ENCODE results near the gene TMEM141.

The TMEM141 gene

GRCh38 chr9:136777359-136777758 is 13.8 kb upstream of the TMEM141 start:
- Histone ChIP-seq H3K79me2 (ENCODE audit: insufficient read depth, low read length) (no peaks in the 10 kb centered on the region), H3K4me1 (ENCODE audit: insufficient read depth, low read length, severe bottlenecking) (peaks cover 5% of the 10 kb centered on the region), H3F3A (ENCODE audit: insufficient read depth, low read length) (no peaks in the 10 kb centered on the region), H3K9me2 (ENCODE audit: low read depth, low read length) (no peaks in the 10 kb centered on the region), H3K9ac (ENCODE audit: low read length) (no peak overlapping the region), H2AFZ (ENCODE audit: low read length) (no peak overlapping the region), H3K4me2 (ENCODE audit: low read length) (no peak overlapping the region), H4K20me1 (ENCODE audit: insufficient read depth, low read length) (no peaks in the 10 kb centered on the region), H3K27me3 (ENCODE audit: insufficient read depth, low read length) (peaks cover 2% of the 10 kb centered on the region; the same call in 1 of the 2 replicates), H3K27ac (ENCODE audit: low read depth, low read length, poor library complexity, severe bottlenecking) (no peak overlapping the region), H3K4me3 (ENCODE audit: low read depth, low read length, poor library complexity, severe bottlenecking) (no peak overlapping the region), H3K9me3 (ENCODE audit: low read length) (peaks cover 5% of the 10 kb centered on the region; the same call in 1 of the 2 replicates), H3K36me3 (ENCODE audit: insufficient read depth, low read length) (peaks cover 5% of the 10 kb centered on the region; the same call in 1 of the 2 replicates)
- TF ChIP-seq CTCF (IDR thresholded peaks at IDR 0.05; ENCODE audit: low read length) (no peak), EZH2 (IDR thresholded peaks at IDR 0.05; ENCODE audit: borderline replicate concordance, low read length) (no peak)

- Histone ChIP-seq H3K4me3 (ENCODE audit: low read depth, low read length, poor library complexity, severe bottlenecking) (no peak overlapping the region), H3K9me3 (ENCODE audit: low read length) (no peaks in the 10 kb centered on the region), H2AFZ (ENCODE audit: low read length) (no peak overlapping the region), H3K27ac (ENCODE audit: low read depth, low read length, poor library complexity, severe bottlenecking) (no peak overlapping the region), H3K36me3 (ENCODE audit: insufficient read depth, low read length) (no peaks in the 10 kb centered on the region), H3K79me2 (ENCODE audit: insufficient read depth, low read length) (no peaks in the 10 kb centered on the region), H3F3A (ENCODE audit: insufficient read depth, low read length) (no peaks in the 10 kb centered on the region), H4K20me1 (ENCODE audit: insufficient read depth, low read length) (no peaks in the 10 kb centered on the region), H3K4me2 (ENCODE audit: low read length) (no peak overlapping the region), H3K9ac (ENCODE audit: low read length) (no peak overlapping the region), H3K27me3 (ENCODE audit: insufficient read depth, low read length) (peaks cover 2% of the 10 kb centered on the region; the same call in 1 of the 2 replicates), H3K4me1 (ENCODE audit: insufficient read depth, low read length, severe bottlenecking) (no peaks in the 10 kb centered on the region), H3K9me2 (ENCODE audit: low read depth, low read length) (no peaks in the 10 kb centered on the region)
- TF ChIP-seq CTCF (IDR thresholded peaks at IDR 0.05; ENCODE audit: low read length) = no peak
- no peak for TF ChIP-seq EZH2 (IDR thresholded peaks at IDR 0.05; ENCODE audit: borderline replicate concordance, low read length)
Observed at GRCh38 chr9:136779808-136780207, 11.3 kb upstream of the TMEM141 start.

GRCh38 chr9:136782452-136782851 is 8.7 kb upstream of the TMEM141 start:
- H3K9ac ChIP-seq (ENCODE audit: low read length) = no peak overlapping the region
- 0 out of 2 replicates have a peak, but pooled peaks cover 6% of the 10 kb centered on the region for H3K27me3 ChIP-seq (ENCODE audit: insufficient read depth, low read length)
- H2AFZ ChIP-seq (ENCODE audit: low read length) = no peak overlapping the region
- H4K20me1 ChIP-seq (ENCODE audit: insufficient read depth, low read length) = no peaks in the 10 kb centered on the region
- no peaks in the 10 kb centered on the region for H3K9me2 ChIP-seq (ENCODE audit: low read depth, low read length)
- TF ChIP-seq EZH2 (IDR thresholded peaks at IDR 0.05; ENCODE audit: borderline replicate concordance, low read length) (no peak), CTCF (IDR thresholded peaks at IDR 0.05; ENCODE audit: low read length) (no peak)
- H3K9me3 ChIP-seq (ENCODE audit: low read length) = no peaks in the 10 kb centered on the region
- no peak overlapping the region for H3K4me3 ChIP-seq (ENCODE audit: low read depth, low read length, poor library complexity, severe bottlenecking)
- H3K79me2 ChIP-seq (ENCODE audit: insufficient read depth, low read length) = no peaks in the 10 kb centered on the region
- no peaks in the 10 kb centered on the region for H3F3A ChIP-seq (ENCODE audit: insufficient read depth, low read length)
- no peak overlapping the region for H3K27ac ChIP-seq (ENCODE audit: low read depth, low read length, poor library complexity, severe bottlenecking)
- H3K36me3 ChIP-seq (ENCODE audit: insufficient read depth, low read length) = no peaks in the 10 kb centered on the region
- no peaks in the 10 kb centered on the region for H3K4me1 ChIP-seq (ENCODE audit: insufficient read depth, low read length, severe bottlenecking)
- H3K4me2 ChIP-seq (ENCODE audit: low read length) = no peak overlapping the region

Measured in OCI-LY1 (cell line).